IMR-90 (cell line): ENCODE measurements around the gene PMM1. TPM values are rescaled to one million over a fixed set of nuclear protein-coding genes. Genes with fewer than 3 reads are reported as not detected.

Source experiments
- ATAC-seq: fragments of 200-7000 bp; cut with Tn5 transposase; 2 replicates; pipeline ENCODE4 v1.9.1; 2020; ENCODE audit warnings: low read depth, mild to moderate bottlenecking, moderate library complexity
- BruUV-seq: library from RNA; stranded (reverse); fragments of 400-500 nt; replicated peaks from 2 replicates; lab custom pipeline; 2021; lab: Mats Ljungman, UMichigan
- CTCF ChIA-PET: fragments of 300-600 bp; formaldehyde crosslinking; extraction: SDS; loops from one replicate; lab custom pipeline; 2021; ENCODE audit warnings: antibody characterized with exemption; lab: Yijun Ruan, JAX
- POLR2A ChIA-PET: fragments of 300-600 bp; sonication (Branson Sonifier 250); formaldehyde crosslinking; loops from one replicate; lab custom pipeline; 2022; ENCODE audit warnings: antibody characterized with exemption; ENCODE audit not compliant: unreplicated experiment; lab: Charles Lee
- DNase-seq: peaks from one replicate; pipeline ENCODE4 v3.0.0; 2013
- H2AFZ ChIP-seq: replicated peaks from 2 replicates; pipeline ENCODE3; 2013; ENCODE audit warnings: low read length, mild to moderate bottlenecking; ENCODE audit not compliant: poor library complexity
- H2AK5ac ChIP-seq: 2 replicates; pipeline ENCODE4 v1.6.1; 2013; ENCODE audit warnings: low read depth, low read length, inconsistent platforms
- H2AK9ac ChIP-seq: replicated peaks from 2 replicates; pipeline ENCODE3; 2013; ENCODE audit warnings: mild to moderate bottlenecking, low read depth, low read length, moderate library complexity; ENCODE audit not compliant: poor library complexity
- H2BK120ac ChIP-seq: 2 replicates; pipeline ENCODE4 v1.6.1; 2013; ENCODE audit warnings: low read depth, low read length, inconsistent platforms
- H2BK15ac ChIP-seq: 3 replicates; pipeline ENCODE4 v1.6.1; 2013; ENCODE audit warnings: low read depth, low read length, inconsistent platforms
- H2BK20ac ChIP-seq: 2 replicates; pipeline ENCODE4 v1.6.1; 2013; ENCODE audit warnings: low read depth, mild to moderate bottlenecking, inconsistent platforms, low read length, moderate library complexity
- H2BK5ac ChIP-seq: 2 replicates; pipeline ENCODE4 v1.6.1; 2013; ENCODE audit warnings: mild to moderate bottlenecking, low read depth, low read length, inconsistent platforms; ENCODE audit not compliant: poor library complexity, severe bottlenecking
- H3K14ac ChIP-seq: replicated peaks from 2 replicates; pipeline ENCODE4 v1.6.1; 2013; ENCODE audit warnings: low read depth, low read length, inconsistent platforms
- H3K18ac ChIP-seq: 2 replicates; pipeline ENCODE4 v1.6.1; 2013; ENCODE audit warnings: low read depth, low read length, control low read depth
- H3K23ac ChIP-seq: 2 replicates; pipeline ENCODE4 v1.6.1; 2013; ENCODE audit warnings: low read depth, low read length, inconsistent platforms
- H3K27ac ChIP-seq: 2 replicates; pipeline ENCODE4 v1.5.1; 2013; ENCODE audit warnings: mild to moderate bottlenecking, control low read depth, low read length; ENCODE audit not compliant: insufficient read depth
- H3K27me3 ChIP-seq: 2 replicates; pipeline ENCODE4 v1.6.1; 2013; ENCODE audit warnings: low read length; ENCODE audit not compliant: control insufficient read depth, insufficient read depth
- H3K36me3 ChIP-seq: 2 replicates; pipeline ENCODE4 v1.6.1; 2013; ENCODE audit warnings: low read length, mixed read lengths; ENCODE audit not compliant: control insufficient read depth, insufficient read depth
- H3K4ac ChIP-seq: 2 replicates; pipeline ENCODE4 v1.6.1; 2013; ENCODE audit warnings: low read depth, low read length, inconsistent platforms
- H3K4me1 ChIP-seq: 2 replicates; pipeline ENCODE4 v1.6.1; 2013; ENCODE audit warnings: low read length, mixed read lengths; ENCODE audit not compliant: control insufficient read depth, insufficient read depth
- H3K4me2 ChIP-seq: 2 replicates; pipeline ENCODE4 v1.6.1; 2013; ENCODE audit warnings: low read depth, mild to moderate bottlenecking, control low read depth, low read length, moderate library complexity
- H3K4me3 ChIP-seq: 2 replicates; pipeline ENCODE4 v1.5.1; 2013; ENCODE audit warnings: low read depth, mild to moderate bottlenecking, control low read depth, low read length, moderate library complexity; ENCODE audit not compliant: insufficient read depth
- H3K56ac ChIP-seq: 2 replicates; pipeline ENCODE4 v1.6.1; 2013; ENCODE audit warnings: low read length, inconsistent platforms; ENCODE audit not compliant: insufficient read depth; ENCODE audit errors: extremely low read depth
- H3K79me1 ChIP-seq, 2 experiments: 2 replicates each; pipeline ENCODE4 v1.6.1; 2013; ENCODE audit warnings: low read length in 2 of 2, inconsistent platforms in 1 of 2, low read depth in 1 of 2
- H3K9ac ChIP-seq: 2 replicates; pipeline ENCODE4 v1.6.1; 2013; ENCODE audit warnings: low read depth, low read length, control low read depth
- H3K9me1 ChIP-seq: 2 replicates; pipeline ENCODE4 v1.6.1; 2013; ENCODE audit warnings: low read length, inconsistent platforms; ENCODE audit not compliant: insufficient read depth
- H3K9me3 ChIP-seq: 2 replicates; pipeline ENCODE4 v1.6.1; 2013; ENCODE audit warnings: low read length; ENCODE audit not compliant: control insufficient read depth, insufficient read depth
- H4K20me1 ChIP-seq: 2 replicates; pipeline ENCODE4 v1.6.1; 2013; ENCODE audit warnings: low read length, inconsistent platforms; ENCODE audit not compliant: insufficient read depth
- H4K5ac ChIP-seq: 2 replicates; pipeline ENCODE4 v1.6.1; 2013; ENCODE audit warnings: mild to moderate bottlenecking, low read depth, low read length, control low read depth
- H4K8ac ChIP-seq, 2 experiments: 2 replicates each; pipeline ENCODE4 v1.6.1; 2013; ENCODE audit warnings: low read depth in 2 of 2, low read length in 2 of 2, control low read depth in 1 of 2, inconsistent platforms in 1 of 2
- H4K91ac ChIP-seq: 2 replicates; pipeline ENCODE4 v1.6.1; 2013; ENCODE audit warnings: low read depth, low read length, inconsistent platforms; ENCODE audit not compliant: insufficient read depth
- CTCF ChIP-seq: conservative IDR thresholded peaks from 2 replicates; pipeline ENCODE4 v1.5.1; 2012; ENCODE audit warnings: mild to moderate bottlenecking, low read depth, low read length, improper control_type of control experiment
- FOS ChIP-seq: fragments of 150-350 bp; IDR thresholded peaks from 2 replicates; pipeline ENCODE4 v1.6.1; 2016; ENCODE audit warnings: low read depth, low read length
- WGBS, 2 experiments: methylation state at CpG; one replicate each; pipeline versions ENCODE4 v1.1.5 to v1.1.7; 2013; ENCODE audit warnings: missing lambda C conversion rate in 2 of 2; ENCODE audit not compliant: insufficient read length in 1 of 2; ENCODE audit errors: extremely low coverage in 2 of 2; 5-methylcytosine and 5-hydroxymethylcytosine counted together
- dilution Hi-C: fragments of 300-500 bp; cut with HindIII; formaldehyde crosslinking; loops from one replicate; pipeline ENCODE4 v1.14.3; 2018; ENCODE audit warnings: low sequenced_read_pairs; ENCODE audit not compliant: unreplicated experiment
- in situ Hi-C: fragments of 300-500 bp; cut with MboI; formaldehyde crosslinking; loops from 3 replicates; pipeline ENCODE4 v1.14.3; 2019; ENCODE audit warnings: low sequenced_read_pairs, inconsistent platforms, mixed read lengths
- intact Hi-C: fragments of 100-400 bp; cut with micrococcal nuclease; formaldehyde crosslinking; loops from 2 replicates; pipeline ENCODE4 v1.10.0; 2022
- polyA plus RNA-seq, 3 experiments: library from polyadenylated mRNA; depleted of rRNA; stranded (reverse); fragments of >200 nt; gene quantifications; 2 replicates each; pipeline ENCODE4 v1.2.3, GENCODE V29; 2012; ENCODE audit warnings: low replicate concordance in 1 of 3
- total RNA-seq: library from RNA; depleted of rRNA; stranded (reverse); fragments of >200 nt; gene quantifications from 2 replicates; pipeline ENCODE4 v1.2.3, GENCODE V29; 2012

PMM1 gene
- total and polyA plus RNA-seq, 2 of the 4 experiments (the other 2 are of a cell fraction): 22.8 to 92.8 TPM

GRCh38 chr22:41528938-41529561 lies 60.6 kb downstream of the PMM1 start:
- H2AFZ ChIP-seq: no peak overlapping the region
- 87% methylated on average over 5 of the region's 13 CpGs; no CpG with 5 or more reads in 1 of the 2 experiments for WGBS, 2 experiments
- peaks cover 58% of the 10 kb centered on the region for H4K20me1 ChIP-seq
- ATAC-seq: no peak
- H4K8ac ChIP-seq: no peak overlapping the region
- peaks cover 4% of the 10 kb centered on the region; the same call in 1 of the 2 replicates for H3K9me1 ChIP-seq
- in situ Hi-C loops (no loop called here), dilution Hi-C loops (no loop called here), intact Hi-C loops (no loop called here)
- peaks cover 76% of the 10 kb centered on the region for H3K36me3 ChIP-seq
- H3K27me3 ChIP-seq: no peaks in the 10 kb centered on the region
- no peak overlapping the region for H2BK120ac ChIP-seq
- no peak overlapping the region for H2BK5ac ChIP-seq
- H3K79me1 ChIP-seq: peaks cover 14 to 67% of the 10 kb centered on the region in 2 experiments; a peak in 3 of 4 replicates
- no peak overlapping the region for H3K4me2 ChIP-seq
- H3K18ac ChIP-seq: no peak overlapping the region
- ChIA-PET POLR2A (no interaction called here), CTCF (no interaction called here)
- H3K27ac ChIP-seq: no peak overlapping the region
- H3K14ac ChIP-seq: no peak overlapping the region
- H2AK9ac ChIP-seq: no peak overlapping the region
- H3K4me1 ChIP-seq: peaks cover 13% of the 10 kb centered on the region
- H3K56ac ChIP-seq: no peak overlapping the region
- H2BK15ac ChIP-seq: no peak overlapping the region
- no peak overlapping the region for H2BK20ac ChIP-seq
- H2AK5ac ChIP-seq: no peak overlapping the region
- H3K23ac ChIP-seq: no peak overlapping the region
- H3K9me3 ChIP-seq: no peaks in the 10 kb centered on the region
- TF ChIP-seq FOS (no peak), CTCF (no peak)
- H3K9ac ChIP-seq: no peak overlapping the region
- H3K4me3 ChIP-seq: no peak overlapping the region
- no peak overlapping the region for H4K91ac ChIP-seq
- no peak overlapping the region for H3K4ac ChIP-seq
- H4K5ac ChIP-seq: no peak overlapping the region
- BruUV-seq: no TSS peak
- no peak for DNase-seq
